NCI-H187 (cell line): ENCODE results near the gene PBX4.
A peak's percentile ranks its signal among the peaks of the same experiment; 100 is the strongest.
"Not testable (repeated sequence)": the region's sequence is repeated elsewhere in the genome, so short reads cannot be mapped to it uniquely, and the experiment has no call there.

ENCODE experiments used
- DNase-seq, 2 experiments: peaks; one replicate each; lab custom pipeline; 2025; lab: John Stamatoyannopoulos, UW

Gene PBX4

GRCh38 chr19:19618219-19619051, at the start of gene PBX4:
TSS of gene PBX4 (minus strand) at chr19:19618687. CDS start at chr19:19618629, 58 bp downstream.
- peak; percentile 59 to 94 for DNase-seq

- not testable (repeated sequence) for DNase-seq
Observed at GRCh38 chr19:19665420-19665948, 47.0 kb upstream of the PBX4 start.

GRCh38 chr19:19663256-19664120, 45.0 kb upstream of the PBX4 start, which contains the start of gene ATP13A1:
TSS of gene ATP13A1 (minus strand) at chr19:19663676. CDS start at chr19:19663666, 10 bp downstream.
- DNase-seq = peak; percentile 65 to 85

- no peak for DNase-seq
Observed at GRCh38 chr19:19662871-19663255, 44.4 kb upstream of the PBX4 start.

GRCh38 chr19:19662344-19662743, 43.9 kb upstream of the PBX4 start:
- DNase-seq = no peak

- DNase-seq = no peak
Observed at GRCh38 chr19:19661675-19662251, 43.3 kb upstream of the PBX4 start.

GRCh38 chr19:19661141-19661674, 42.7 kb upstream of the PBX4 start:
- DNase-seq = no peak

- DNase-seq = no peak
Observed at GRCh38 chr19:19659646-19660245, 41.3 kb upstream of the PBX4 start.

GRCh38 chr19:19657397-19657783, 38.9 kb upstream of the PBX4 start:
- DNase-seq = no peak

- no peak for DNase-seq
Observed at GRCh38 chr19:19656451-19657396, 38.2 kb upstream of the PBX4 start.

- DNase-seq = no peak
Observed at GRCh38 chr19:19655641-19656343, 37.3 kb upstream of the PBX4 start.

GRCh38 chr19:19655051-19655594, 36.6 kb upstream of the PBX4 start:
- no peak for DNase-seq

GRCh38 chr19:19654441-19654840, 36.0 kb upstream of the PBX4 start:
- no peak for DNase-seq

- DNase-seq = no peak
Observed at GRCh38 chr19:19653597-19654147, 35.2 kb upstream of the PBX4 start.

- DNase-seq = no peak
Observed at GRCh38 chr19:19652482-19653295, 34.2 kb upstream of the PBX4 start.

GRCh38 chr19:19651076-19651475, 32.6 kb upstream of the PBX4 start:
- DNase-seq = no peak

GRCh38 chr19:19650331-19650730, 31.8 kb upstream of the PBX4 start:
- DNase-seq = no peak

GRCh38 chr19:19649580-19649995, 31.1 kb upstream of the PBX4 start:
- no peak for DNase-seq
